Activated CD4-positive, alpha-beta T cell treated with anti-CD3 and anti-CD28 coated beads, Interleukin-2, Interleukin-4, amounts not matched to agents 100 ng/mL and 50 ng/mL, durations not matched to agents 16 hours and 8 hours (primary cell): ENCODE data around the gene SAFB.

ENCODE experiments used
- DNase-seq: peaks from one replicate; pipeline ENCODE4 v3.0.0-alpha.2; 2020; ENCODE audit warnings: low spot score

Gene SAFB

DNA sequence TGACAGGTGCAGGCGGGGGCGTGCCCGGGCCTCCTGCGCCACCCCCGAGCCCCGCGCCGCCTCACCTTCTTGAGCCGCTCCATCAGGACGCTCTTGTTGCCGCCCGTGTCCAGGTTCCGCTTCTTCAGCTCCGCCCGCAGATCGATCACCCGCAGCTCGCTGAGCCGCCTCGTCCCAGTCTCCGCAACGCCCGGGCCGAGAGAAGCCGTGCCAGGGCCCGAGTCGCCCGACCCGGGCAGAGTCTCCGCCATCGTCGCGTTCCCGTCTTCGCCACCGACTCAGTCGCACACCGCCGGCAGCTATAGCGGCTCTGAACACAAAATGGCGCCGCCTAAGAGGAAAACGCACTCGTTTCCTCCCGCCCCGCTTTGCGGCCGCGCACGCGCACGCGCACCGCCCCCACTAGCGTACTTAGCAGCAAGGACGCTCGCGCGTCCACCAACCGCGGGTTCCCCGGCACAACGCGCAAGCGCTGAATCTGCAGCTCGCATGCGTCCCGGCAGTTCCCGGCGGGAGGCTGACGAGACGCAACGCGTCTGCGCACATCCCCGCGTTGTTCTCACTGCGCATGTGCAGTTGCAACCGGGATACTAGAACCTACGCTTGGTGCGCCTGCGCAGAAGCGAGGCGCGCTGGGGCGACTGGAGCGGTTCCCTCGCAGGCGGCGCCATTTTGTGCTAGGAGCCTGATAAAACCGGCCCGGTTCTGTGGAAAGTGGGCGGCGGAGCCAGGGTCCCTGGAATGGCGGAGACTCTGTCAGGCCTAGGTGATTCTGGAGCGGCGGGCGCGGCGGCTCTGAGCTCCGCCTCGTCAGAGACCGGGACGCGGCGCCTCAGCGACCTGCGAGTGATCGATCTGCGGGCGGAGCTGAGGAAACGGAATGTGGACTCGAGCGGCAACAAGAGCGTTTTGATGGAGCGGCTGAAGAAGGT is at the start of gene SAFB, which contains the start of gene SAFB2:
Gene SAFB (plus strand): TSS at position 619 of the 932 bp plus-strand sequence. CDS start 123 bp downstream, at position 742.
Gene SAFB2 (minus strand): TSS at position 312 of the 932 bp plus-strand sequence. CDS start 61 bp downstream, at position 251.
- peak; percentile 100 for DNase-seq

DNA sequence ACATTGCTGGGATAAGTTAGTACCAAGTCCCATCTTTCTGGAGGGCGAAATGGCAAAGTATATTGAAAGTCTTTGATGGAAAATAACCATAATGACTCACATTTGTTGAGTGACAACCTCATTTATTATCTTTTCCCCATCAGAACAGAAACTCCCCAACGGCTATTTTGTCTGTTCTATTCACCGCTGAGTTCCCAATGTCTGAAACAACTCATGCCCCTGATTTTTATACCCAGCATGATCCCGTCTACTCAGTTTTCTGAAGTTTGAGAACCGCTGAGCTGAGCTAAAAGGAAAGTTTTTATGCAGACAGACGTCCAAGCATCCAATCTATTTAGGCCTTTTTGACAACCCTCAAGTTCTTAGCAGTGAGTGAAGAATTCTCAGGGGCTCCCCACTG is 47.3 kb upstream of the SAFB start:
- DNase-seq, result no peak

- DNase-seq, result peak; percentile 69
These were observed 44.6 kb upstream of the SAFB start for GRCh38 chr19:5578097-5578846.

- DNase-seq, result no peak
These were observed 43.6 kb upstream of the SAFB start for GRCh38 chr19:5579286-5579685.

- DNase-seq, result no peak
These were observed 43.2 kb upstream of the SAFB start for GRCh38 chr19:5579697-5580096.

- no peak for DNase-seq
These were observed 42.7 kb upstream of the SAFB start for GRCh38 chr19:5580161-5580571.

DNA sequence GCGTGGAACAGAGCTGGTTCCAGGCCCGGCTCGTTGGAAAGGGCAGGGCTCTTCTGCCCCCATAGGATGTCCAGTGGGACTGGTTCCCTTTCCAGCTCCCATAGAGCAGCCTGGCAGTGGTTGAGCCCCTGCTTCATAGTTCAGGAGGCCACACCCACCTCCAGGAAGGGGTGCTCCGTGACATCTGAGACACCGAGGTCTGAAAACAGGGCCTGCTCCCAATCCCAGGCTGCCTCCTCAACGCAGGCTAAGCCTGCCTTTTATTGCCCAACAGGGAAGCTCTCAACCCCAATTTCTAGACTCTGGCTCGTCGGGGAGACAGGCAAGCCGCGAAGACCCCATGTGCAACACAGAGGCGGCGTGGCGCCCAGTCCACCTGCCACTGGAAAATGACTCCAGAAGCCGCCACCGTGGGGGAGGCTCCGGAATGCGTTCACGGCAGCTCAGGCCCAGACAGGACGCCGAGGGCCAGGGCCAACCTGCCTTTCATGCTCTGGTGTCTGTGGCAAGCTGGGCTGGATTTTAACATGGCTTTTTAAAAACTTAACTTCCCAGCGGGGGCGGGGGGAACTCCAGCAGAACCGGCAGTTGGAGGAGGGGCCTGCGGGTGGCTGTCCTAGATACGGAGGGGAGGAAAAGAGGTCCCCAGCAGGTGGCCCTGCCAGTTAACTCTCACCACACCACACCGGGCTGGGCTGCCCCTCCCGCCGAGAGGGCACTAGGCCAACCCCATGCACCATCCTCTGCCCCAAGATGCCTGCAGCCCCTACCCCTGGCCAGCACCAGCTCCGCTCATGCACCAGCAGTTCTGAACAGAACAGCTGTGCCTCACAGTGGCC is 37.2 kb upstream of the SAFB start:
- DNase-seq, result no peak

- no peak for DNase-seq
These were observed 36.4 kb upstream of the SAFB start for GRCh38 chr19:5586300-5587070.

DNA sequence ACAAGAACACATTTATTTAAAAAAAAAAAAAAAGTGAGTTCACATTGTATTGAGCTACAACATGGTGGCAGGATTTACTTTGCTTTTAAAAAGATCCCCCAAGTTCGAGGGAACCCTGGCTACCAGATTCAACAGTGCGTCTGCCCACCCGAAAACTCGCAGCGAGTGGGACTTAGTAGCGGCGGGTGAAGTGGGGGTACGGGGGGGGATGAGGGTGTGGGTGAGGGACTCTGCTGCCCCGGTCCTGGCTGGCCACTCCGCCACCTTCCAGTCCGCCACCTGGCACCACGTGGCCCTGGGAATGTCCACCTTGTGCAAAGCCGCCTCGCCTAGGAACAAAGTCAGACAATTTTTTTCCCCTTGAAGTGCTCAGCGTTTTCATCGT is 35.8 kb upstream of the SAFB start:
- DNase-seq, result no peak

DNA sequence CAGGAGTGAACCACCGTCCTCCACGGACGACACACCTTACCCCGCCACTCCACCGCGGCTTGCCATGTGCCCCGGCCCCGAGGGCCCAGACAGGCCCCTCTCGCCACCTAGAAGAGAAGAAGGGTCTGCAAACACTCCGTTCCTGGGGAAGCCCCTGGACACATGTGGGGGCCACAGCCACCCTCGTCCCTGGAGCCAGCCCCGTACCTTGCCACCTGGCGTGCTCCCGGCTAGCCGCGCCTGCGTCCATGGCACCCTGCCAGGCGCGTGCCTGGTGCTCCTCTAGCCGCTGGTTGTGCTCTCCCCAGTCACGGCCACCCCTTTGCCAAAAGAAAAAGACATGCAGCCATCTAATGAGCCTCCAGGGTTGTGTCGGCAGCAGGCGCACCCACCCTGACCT is 35.2 kb upstream of the SAFB start:
- no peak for DNase-seq

GRCh38 chr19:5588441-5588840 is 34.4 kb upstream of the SAFB start:
- no peak for DNase-seq

DNA sequence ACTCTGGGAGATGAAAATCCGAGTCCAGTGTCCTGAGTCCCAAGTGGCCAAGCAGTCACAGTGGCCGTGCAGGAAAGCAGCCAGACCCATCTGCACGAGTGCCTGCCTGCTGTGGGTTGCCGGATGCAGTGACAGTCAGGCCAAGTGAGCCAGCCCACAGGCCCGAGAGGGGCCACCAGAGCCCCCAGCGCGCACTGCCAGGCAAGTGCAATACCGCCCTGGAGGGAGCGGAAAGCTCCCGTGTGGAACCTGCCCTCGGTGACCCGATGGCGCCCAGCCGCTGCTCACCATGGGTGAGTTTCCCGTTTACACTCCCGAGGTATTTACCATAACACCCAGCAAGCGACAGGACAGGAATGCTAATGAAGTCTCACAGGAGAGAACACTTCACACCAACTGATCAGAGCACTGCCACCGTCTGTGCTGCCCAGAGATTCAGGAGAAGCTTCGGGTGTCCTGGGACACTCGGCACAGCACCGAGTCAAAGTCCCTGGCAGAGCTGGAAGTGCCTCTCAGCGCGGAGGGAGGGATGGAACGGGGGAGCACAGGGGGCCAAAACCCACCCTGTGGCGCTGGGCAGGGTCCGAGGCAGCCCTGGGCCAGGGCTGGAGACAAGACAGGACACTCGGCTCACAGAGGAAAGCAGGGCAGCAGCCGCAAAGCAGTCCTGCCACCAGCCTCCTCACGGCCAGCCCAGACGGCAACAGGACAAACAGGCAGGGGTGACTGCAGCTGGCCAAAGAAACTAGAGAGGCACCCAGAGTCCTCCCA is 33.8 kb upstream of the SAFB start:
- DNase-seq, result no peak

GRCh38 chr19:5590151-5590864 is 32.6 kb upstream of the SAFB start:
- DNase-seq, result no peak

DNA sequence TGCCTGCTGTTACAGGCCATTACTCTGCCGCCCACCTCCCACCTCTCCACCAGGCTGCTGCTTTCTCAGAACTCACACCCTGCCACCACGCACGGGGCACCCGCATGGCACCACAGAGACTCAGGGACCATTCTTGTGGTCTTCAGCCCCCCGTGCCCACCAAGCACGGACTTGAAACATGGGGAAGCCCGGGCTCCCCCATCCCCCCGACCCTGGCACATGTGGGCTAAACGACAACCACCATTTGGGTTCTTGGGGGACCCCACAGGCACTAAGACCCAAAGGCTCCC is 32.1 kb upstream of the SAFB start:
- no peak for DNase-seq

DNA sequence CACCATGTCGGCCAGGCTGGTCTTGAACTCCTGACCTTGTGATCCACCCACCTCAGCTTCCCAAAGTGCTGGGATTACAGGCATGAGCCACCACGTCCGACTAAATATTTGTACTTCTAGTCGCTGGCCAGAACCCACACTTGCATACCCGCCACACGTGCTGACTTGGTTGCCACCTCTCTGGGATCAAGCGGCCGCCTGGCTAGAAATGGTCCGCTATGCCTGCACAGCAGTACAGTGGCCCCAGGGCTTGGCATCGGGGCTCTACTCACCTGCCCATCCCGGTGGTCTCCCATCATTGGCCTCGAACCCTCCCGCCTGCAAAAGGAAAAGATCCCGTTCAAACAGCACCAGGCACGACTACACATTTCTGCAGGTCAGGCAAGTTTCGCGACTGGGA is 31.4 kb upstream of the SAFB start:
- no peak for DNase-seq

GRCh38 chr19:5592531-5593342 is 30.1 kb upstream of the SAFB start:
- no peak for DNase-seq

DNA sequence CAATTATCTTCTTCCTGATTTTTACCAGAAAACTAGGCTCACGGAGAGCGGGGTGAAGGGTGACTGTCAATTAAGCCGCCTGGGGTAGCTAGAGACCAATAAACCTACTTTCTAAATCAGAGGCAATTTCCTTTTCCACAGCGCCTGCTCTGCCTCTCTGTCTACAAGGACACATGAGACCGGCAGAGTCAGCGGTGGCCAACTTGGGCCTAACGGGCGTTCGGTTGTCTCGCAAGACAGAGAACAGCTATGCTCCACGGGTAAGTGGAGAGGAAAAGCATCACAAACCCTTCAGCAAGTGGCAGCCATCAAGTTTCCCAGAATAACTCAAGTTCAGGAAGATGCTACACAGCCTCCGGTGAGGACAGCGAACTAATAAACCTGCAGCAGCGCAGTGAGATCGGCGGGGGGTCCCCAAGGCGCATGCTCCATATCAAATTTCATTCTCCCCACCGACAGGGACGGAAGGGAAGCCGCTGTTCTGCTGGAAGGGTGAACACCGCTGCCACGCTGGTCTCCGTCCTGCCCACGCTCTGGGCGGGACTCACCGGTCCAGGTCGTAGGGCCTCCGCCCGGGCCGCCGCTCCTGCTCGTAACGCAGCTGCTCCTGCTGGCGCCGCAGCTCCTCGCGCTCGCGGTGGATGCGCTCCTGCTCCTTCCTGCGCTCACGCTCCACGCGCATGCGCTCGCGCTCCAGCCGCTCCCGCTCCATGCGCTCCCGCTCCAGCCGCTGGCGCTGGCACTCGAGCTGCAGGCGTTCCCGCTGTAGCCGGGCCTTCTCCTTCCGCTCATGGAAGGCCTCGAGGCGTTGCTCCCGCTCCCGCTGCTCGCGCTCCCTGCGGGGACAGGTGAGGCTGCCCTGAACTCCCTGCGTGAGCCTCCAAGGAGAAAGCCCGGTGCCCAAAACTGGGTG is 29.3 kb upstream of the SAFB start:
- DNase-seq, result no peak

GRCh38 chr19:5594521-5594950 is 28.3 kb upstream of the SAFB start:
- DNase-seq, result no peak
